ENCODE data around the gene SPRR4. TPM values are rescaled to one million over a fixed set of nuclear protein-coding genes. Genes with fewer than 3 reads are reported as not detected.

Gene SPRR4
- total and polyA plus RNA-seq, 2 donors (not counting 3 experiments of a cell fraction or from before 2014, with no cell fraction given) = not detected

GRCh38 chr1:152961226-152961891 is 9.1 kb upstream of the SPRR4 start:
- Histone ChIP-seq H3K27me3 (ENCODE audit: control insufficient read depth in 2 of 2, insufficient read depth in 2 of 2, low read length in 2 of 2) (no peaks in the 10 kb centered on the region), H3K9me1 (replicated peaks; ENCODE audit: control insufficient read depth, extremely low read depth, insufficient read depth, low read length) (no peaks in the 10 kb centered on the region), H3K4me1 (ENCODE audit: control insufficient read depth, extremely low read depth, insufficient read depth, low read length) (no peaks in the 10 kb centered on the region), H3K79me2 (ENCODE audit: control insufficient read depth, insufficient read depth, low read length) (no peaks in the 10 kb centered on the region), H2AFZ (ENCODE audit: low read depth, low read length) (no peak overlapping the region), H3K4me2 (ENCODE audit: insufficient read depth, low read length) (no peak overlapping the region), H3K9me3 (replicated peaks; ENCODE audit: control insufficient read depth, insufficient read depth, low read length) (no peaks in the 10 kb centered on the region), H3K9ac (replicated peaks; ENCODE audit: extremely low read depth, insufficient read depth, low read length) (no peak overlapping the region), H3K36me3 (ENCODE audit: control insufficient read depth in 2 of 2, extremely low read depth in 1 of 2, insufficient read depth in 2 of 2, low read length in 2 of 2) (no peaks in the 10 kb centered on the region), H3K4me3 (replicated peaks in 1 of 3; ENCODE audit: insufficient read depth in 1 of 3, low read depth in 1 of 3, low read length in 3 of 3) (no peak overlapping the region), H3K27ac (ENCODE audit: insufficient read depth, low read depth, low read length) (no peak overlapping the region), H4K20me1 (replicated peaks; ENCODE audit: control insufficient read depth, extremely low read depth, insufficient read depth, low read length) (no peaks in the 10 kb centered on the region)
- intact Hi-C loops (cut with micrococcal nuclease) = no loop called here
- TF ChIP-seq CTCF (IDR thresholded peaks at IDR 0.05; ENCODE audit: extremely low read depth in 1 of 2, insufficient read depth in 1 of 2, low read depth in 1 of 2, low read length in 2 of 2) = no peak
- TF ChIP-seq POLR2AphosphoS5 (IDR thresholded peaks at IDR 0.05; ENCODE audit: insufficient read depth, low read depth, low read length) = no peak
- ChIA-PET POLR2A (no interaction called here), CTCF (no interaction called here)
- FAIRE-seq (no peak), DNase-seq (ENCODE audit: low read depth, low spot score) (no peak)
- dilution Hi-C loops (cut with MboI; ENCODE audit: extremely low pct_ligation_motif_present, low sequenced_read_pairs) = no loop called here
- no TSS peak for BruUV-seq (replicated peaks)

DNA sequence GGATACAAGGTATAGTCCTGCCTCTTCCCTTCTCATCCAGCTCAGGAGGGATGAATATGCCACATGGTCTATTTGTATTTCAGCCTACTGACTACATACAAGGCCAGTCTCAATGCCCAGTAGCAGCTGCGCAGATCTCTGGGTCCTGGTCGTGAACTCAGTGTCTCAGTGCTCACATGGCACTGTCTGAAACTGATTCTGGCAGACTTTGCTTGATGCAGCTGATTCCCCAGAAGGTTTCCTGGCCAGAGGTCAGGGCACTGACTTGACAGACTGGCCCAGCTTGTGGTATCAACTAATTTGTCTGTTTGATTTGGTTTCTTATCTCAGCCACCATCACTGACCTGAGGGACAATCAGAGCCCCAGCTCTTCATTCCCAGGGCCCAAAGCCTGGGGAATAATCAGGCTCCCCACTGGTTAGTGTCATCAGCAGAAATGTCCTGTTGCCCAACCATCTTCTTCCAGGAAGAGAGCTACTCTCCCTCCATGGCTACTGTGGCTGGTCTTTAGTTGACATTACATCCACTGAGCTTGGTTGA is 7.5 kb upstream of the SPRR4 start:
- intact Hi-C loops (cut with micrococcal nuclease) = no loop called here
- H3K9ac ChIP-seq (replicated peaks; ENCODE audit: extremely low read depth, insufficient read depth, low read length) = no peak overlapping the region
- H3K79me2 ChIP-seq (ENCODE audit: control insufficient read depth, insufficient read depth, low read length) = no peaks in the 10 kb centered on the region
- H3K27ac ChIP-seq (ENCODE audit: insufficient read depth, low read depth, low read length) = no peak overlapping the region
- DNase-seq (ENCODE audit: low read depth, low spot score) (no peak), FAIRE-seq (no peak)
- H3K27me3 ChIP-seq (ENCODE audit: control insufficient read depth in 2 of 2, insufficient read depth in 2 of 2, low read length in 2 of 2) = no peaks in the 10 kb centered on the region
- TF ChIP-seq, protein P1, sequence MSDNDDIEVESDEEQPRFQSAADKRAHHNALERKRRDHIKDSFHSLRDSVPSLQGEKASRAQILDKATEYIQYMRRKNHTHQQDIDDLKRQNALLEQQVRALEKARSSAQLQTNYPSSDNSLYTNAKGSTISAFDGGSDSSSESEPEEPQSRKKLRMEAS (IDR thresholded peaks at IDR 0.05; ENCODE audit: insufficient read depth, insufficient read length) = no peak
- TF ChIP-seq FOS (IDR thresholded peaks at IDR 0.05; ENCODE audit: borderline replicate concordance, insufficient read depth, low read length) (no peak), POLR2A (IDR thresholded peaks at IDR 0.05; ENCODE audit: low read depth, low read length) (no peak), POLR2AphosphoS5 (IDR thresholded peaks at IDR 0.05; ENCODE audit: insufficient read depth, low read depth, low read length) (no peak), CTCF (IDR thresholded peaks at IDR 0.05; ENCODE audit: extremely low read depth in 1 of 2, insufficient read depth in 1 of 2, low read depth in 1 of 2, low read length in 2 of 2) (no peak), MYC (IDR thresholded peaks at IDR 0.05; ENCODE audit: low read depth, low read length) (no peak), GATA2 (IDR thresholded peaks at IDR 0.05; ENCODE audit: insufficient read depth, insufficient read length, low read depth, low read length) (no peak), EZH2 (IDR thresholded peaks at IDR 0.05; ENCODE audit: borderline replicate concordance, low read depth, low read length, severe bottlenecking) (no peak), JUN (IDR thresholded peaks at IDR 0.05; ENCODE audit: borderline replicate concordance, insufficient read depth, insufficient read length, low read depth) (no peak)
- ChIA-PET CTCF (no interaction called here), POLR2A (no interaction called here)
- H3K4me1 ChIP-seq (ENCODE audit: control insufficient read depth, extremely low read depth, insufficient read depth, low read length) = no peaks in the 10 kb centered on the region
- no peaks in the 10 kb centered on the region for H3K9me3 ChIP-seq (replicated peaks; ENCODE audit: control insufficient read depth, insufficient read depth, low read length)
- no TSS peak for BruUV-seq (replicated peaks)
- no peaks in the 10 kb centered on the region for H4K20me1 ChIP-seq (replicated peaks; ENCODE audit: control insufficient read depth, extremely low read depth, insufficient read depth, low read length)
- dilution Hi-C loops (cut with MboI; ENCODE audit: extremely low pct_ligation_motif_present, low sequenced_read_pairs) = no loop called here
- no peaks in the 10 kb centered on the region for H3K36me3 ChIP-seq (ENCODE audit: control insufficient read depth in 2 of 2, extremely low read depth in 1 of 2, insufficient read depth in 2 of 2, low read length in 2 of 2)
- no peak overlapping the region for H2AFZ ChIP-seq (ENCODE audit: low read depth, low read length)
- H3K4me2 ChIP-seq (ENCODE audit: insufficient read depth, low read length) = no peak overlapping the region
- H3K4me3 ChIP-seq (replicated peaks in 1 of 3; ENCODE audit: insufficient read depth in 1 of 3, low read depth in 1 of 3, low read length in 3 of 3) = no peak overlapping the region
- H3K9me1 ChIP-seq (replicated peaks; ENCODE audit: control insufficient read depth, extremely low read depth, insufficient read depth, low read length) = no peaks in the 10 kb centered on the region
